HEK293 (cell line): ENCODE measurements around the gene ZNF93.
"Not testable (repeated sequence)": the region's sequence is repeated elsewhere in the genome, so short reads cannot be mapped to it uniquely, and the experiment has no call there.

Experiments
- CTCF ChIA-PET: fragments of 350-600 bp; formaldehyde crosslinking; extraction: SDS; loops from one replicate; lab custom pipeline; 2021; ENCODE audit warnings: antibody characterized with exemption; lab: Yijun Ruan, JAX
- POLR2A ChIA-PET: fragments of 300-600 bp; formaldehyde crosslinking; extraction: SDS; loops from one replicate; lab custom pipeline; 2020; ENCODE audit warnings: antibody characterized with exemption, inconsistent platforms; lab: Yijun Ruan, JAX
- H3K27ac ChIP-seq: fragments of 200-500 bp; sonication (Bioruptor generic); 2 replicates; pipeline ENCODE4 v1.5.1; 2014; ENCODE audit warnings: low read depth, low read length, control low read depth, inconsistent platforms; ENCODE audit errors: extremely low read depth
- H3K36me3 ChIP-seq, 2 experiments: fragments of 200-500 bp in 1 of 2; sonication (Bioruptor generic) in 1 of 2; 1 replicate in 1 of 2; 2 replicates in 1 of 2; pipeline ENCODE4 v1.5.1; 2014 to 2017; ENCODE audit warnings: inconsistent platforms in 2 of 2, low read length in 2 of 2; ENCODE audit not compliant: control insufficient read depth in 2 of 2, insufficient read depth in 1 of 2
- H3K4me1 ChIP-seq: fragments of 200-500 bp; sonication (Bioruptor generic); 2 replicates; pipeline ENCODE4 v1.5.1; 2014; ENCODE audit warnings: mild to moderate bottlenecking, low read length, inconsistent platforms; ENCODE audit not compliant: control insufficient read depth, insufficient read depth
- H3K4me3 ChIP-seq: 2 replicates; pipeline ENCODE4 v1.5.1; 2011; ENCODE audit warnings: low read depth, mild to moderate bottlenecking, control low read depth, low read length, moderate library complexity
- H3K9me3 ChIP-seq: fragments of 200-500 bp; sonication (Bioruptor generic); 2 replicates; pipeline ENCODE4 v1.5.1; 2014; ENCODE audit warnings: low read depth, low read length, inconsistent platforms; ENCODE audit not compliant: control insufficient read depth, insufficient read depth
- IKZF3 ChIP-seq: fragments of 450-650 bp; IDR thresholded peaks from 2 replicates; pipeline ENCODE4 v1.5.0; 2018; ENCODE audit warnings: missing biosample characterization, mild to moderate bottlenecking, missing genetic modification characterization, moderate library complexity
- KLF1 ChIP-seq: fragments of 450-650 bp; formaldehyde crosslinking; IDR thresholded peaks from 2 replicates; pipeline ENCODE4 v1.5.1; 2016; ENCODE audit warnings: missing biosample characterization, missing genetic modification characterization
- KLF16 ChIP-seq: fragments of 450-650 bp; formaldehyde crosslinking; IDR thresholded peaks from 2 replicates; pipeline ENCODE4 v1.5.1; 2017; ENCODE audit warnings: missing biosample characterization, missing genetic modification characterization
- KLF17 ChIP-seq: fragments of 450-650 bp; formaldehyde crosslinking; IDR thresholded peaks from 2 replicates; pipeline ENCODE4 v1.5.1; 2016; ENCODE audit warnings: missing biosample characterization, missing genetic modification characterization
- KLF9 ChIP-seq: fragments of 450-650 bp; formaldehyde crosslinking; IDR thresholded peaks from 2 replicates; pipeline ENCODE4 v1.5.1; 2016; ENCODE audit warnings: missing biosample characterization, missing genetic modification characterization, low read depth
- MEIS1 ChIP-seq: sonication (generic); formaldehyde crosslinking; IDR thresholded peaks from 2 replicates; pipeline ENCODE4 v1.8.1; 2022; ENCODE audit warnings: missing genetic modification reagents, mild to moderate bottlenecking, borderline replicate concordance
- REPIN1 ChIP-seq: fragments of 450-650 bp; formaldehyde crosslinking; IDR thresholded peaks from 2 replicates; pipeline ENCODE4 v1.5.1; 2017; ENCODE audit warnings: missing biosample characterization, missing genetic modification characterization, low read depth
- SP2 ChIP-seq: fragments of 450-650 bp; formaldehyde crosslinking; IDR thresholded peaks from 2 replicates; pipeline ENCODE4 v1.5.1; 2016; ENCODE audit warnings: missing biosample characterization, missing genetic modification characterization
- SP3 ChIP-seq: fragments of 450-650 bp; formaldehyde crosslinking; IDR thresholded peaks from 2 replicates; pipeline ENCODE4 v1.5.1; 2016; ENCODE audit warnings: missing biosample characterization, missing genetic modification characterization
- YY1 ChIP-seq: fragments of 450-650 bp; formaldehyde crosslinking; IDR thresholded peaks from 2 replicates; pipeline ENCODE4 v1.5.1; 2018; ENCODE audit warnings: missing biosample characterization, missing genetic modification characterization
- ZBTB8A ChIP-seq: fragments of 450-650 bp; formaldehyde crosslinking; IDR thresholded peaks from 2 replicates; pipeline ENCODE4 v1.5.1; 2016; ENCODE audit warnings: missing biosample characterization, missing genetic modification characterization
- ZEB2 ChIP-seq: fragments of 450-650 bp; formaldehyde crosslinking; IDR thresholded peaks from 2 replicates; pipeline ENCODE4 v1.5.1; 2016; ENCODE audit warnings: missing biosample characterization, missing genetic modification characterization
- ZFP69B ChIP-seq: fragments of 450-650 bp; formaldehyde crosslinking; IDR thresholded peaks from 2 replicates; pipeline ENCODE4 v1.5.1; 2016; ENCODE audit warnings: missing biosample characterization, missing genetic modification characterization
- ZNF138 ChIP-seq: fragments of 450-650 bp; formaldehyde crosslinking; IDR thresholded peaks from 2 replicates; pipeline ENCODE4 v1.5.1; 2016; ENCODE audit warnings: missing biosample characterization, missing genetic modification characterization, borderline replicate concordance
- ZNF169 ChIP-seq: fragments of 450-650 bp; formaldehyde crosslinking; IDR thresholded peaks from 2 replicates; pipeline ENCODE4 v1.5.1; 2016; ENCODE audit warnings: missing biosample characterization, missing genetic modification characterization
- ZNF221 ChIP-seq: fragments of 450-650 bp; formaldehyde crosslinking; IDR thresholded peaks from 2 replicates; pipeline ENCODE4 v1.5.1; 2017; ENCODE audit warnings: missing biosample characterization, missing genetic modification characterization, borderline replicate concordance
- ZNF223 ChIP-seq: fragments of 450-650 bp; formaldehyde crosslinking; IDR thresholded peaks from 2 replicates; pipeline ENCODE4 v1.5.1; 2016; ENCODE audit warnings: missing biosample characterization, missing genetic modification characterization
- ZNF335 ChIP-seq: fragments of 450-650 bp; formaldehyde crosslinking; conservative IDR thresholded peaks from 2 replicates; pipeline ENCODE4 v1.5.1; 2016; ENCODE audit warnings: missing biosample characterization, missing genetic modification characterization
- ZNF394 ChIP-seq: fragments of 450-650 bp; formaldehyde crosslinking; IDR thresholded peaks from 2 replicates; pipeline ENCODE4 v1.5.1; 2016; ENCODE audit warnings: missing biosample characterization, missing genetic modification characterization, mild to moderate bottlenecking, moderate library complexity, borderline replicate concordance
- ZNF404 ChIP-seq: fragments of 450-650 bp; formaldehyde crosslinking; IDR thresholded peaks from 2 replicates; pipeline ENCODE4 v1.5.1; 2017; ENCODE audit warnings: missing biosample characterization, missing genetic modification characterization
- ZNF433 ChIP-seq: fragments of 450-650 bp; formaldehyde crosslinking; IDR thresholded peaks from 2 replicates; pipeline ENCODE4 v1.5.1; 2016; ENCODE audit warnings: missing biosample characterization, missing genetic modification characterization, low read depth
- ZNF501 ChIP-seq: fragments of 450-650 bp; formaldehyde crosslinking; IDR thresholded peaks from 2 replicates; pipeline ENCODE4 v1.5.1; 2016; ENCODE audit warnings: missing biosample characterization, missing genetic modification characterization
- ZNF530 ChIP-seq: fragments of 450-650 bp; formaldehyde crosslinking; IDR thresholded peaks from 2 replicates; pipeline ENCODE4 v1.5.1; 2016; ENCODE audit warnings: low read depth, missing biosample characterization, missing genetic modification characterization
- ZNF561 ChIP-seq: fragments of 450-650 bp; IDR thresholded peaks from 2 replicates; pipeline ENCODE4 v1.5.1; 2018; ENCODE audit warnings: missing biosample characterization, missing genetic modification characterization, borderline replicate concordance
- ZNF571 ChIP-seq: fragments of 450-650 bp; formaldehyde crosslinking; IDR thresholded peaks from 2 replicates; pipeline ENCODE4 v1.5.0; 2017; ENCODE audit warnings: missing biosample characterization, missing genetic modification characterization
- ZNF639 ChIP-seq: fragments of 450-650 bp; formaldehyde crosslinking; IDR thresholded peaks from 2 replicates; pipeline ENCODE4 v1.5.1; 2016; ENCODE audit warnings: missing biosample characterization, missing genetic modification characterization
- ZNF670 ChIP-seq: fragments of 450-650 bp; formaldehyde crosslinking; IDR thresholded peaks from 2 replicates; pipeline ENCODE4 v1.5.1; 2016; ENCODE audit warnings: missing biosample characterization, missing genetic modification characterization, low read depth
- ZNF747 ChIP-seq: fragments of 450-650 bp; formaldehyde crosslinking; IDR thresholded peaks from 2 replicates; pipeline ENCODE4 v1.5.1; 2016; ENCODE audit warnings: missing biosample characterization, missing genetic modification characterization
- ZXDB ChIP-seq: fragments of 450-650 bp; formaldehyde crosslinking; IDR thresholded peaks from 2 replicates; pipeline ENCODE4 v1.5.1; 2016; ENCODE audit warnings: missing biosample characterization, missing genetic modification characterization
- TF ChIP-seq, protein P1 (sequence below): fragments of 450-650 bp; formaldehyde crosslinking; IDR thresholded peaks from 2 replicates; pipeline ENCODE4 v1.5.1; 2016; ENCODE audit warnings: missing biosample characterization, missing genetic modification characterization
- TF ChIP-seq, protein P2 (sequence below): sonication (generic); formaldehyde crosslinking; IDR thresholded peaks from 2 replicates; pipeline ENCODE4 v1.8.1; 2022; ENCODE audit warnings: mild to moderate bottlenecking, moderate library complexity, missing genetic modification reagents

Gene ZNF93

DNA sequence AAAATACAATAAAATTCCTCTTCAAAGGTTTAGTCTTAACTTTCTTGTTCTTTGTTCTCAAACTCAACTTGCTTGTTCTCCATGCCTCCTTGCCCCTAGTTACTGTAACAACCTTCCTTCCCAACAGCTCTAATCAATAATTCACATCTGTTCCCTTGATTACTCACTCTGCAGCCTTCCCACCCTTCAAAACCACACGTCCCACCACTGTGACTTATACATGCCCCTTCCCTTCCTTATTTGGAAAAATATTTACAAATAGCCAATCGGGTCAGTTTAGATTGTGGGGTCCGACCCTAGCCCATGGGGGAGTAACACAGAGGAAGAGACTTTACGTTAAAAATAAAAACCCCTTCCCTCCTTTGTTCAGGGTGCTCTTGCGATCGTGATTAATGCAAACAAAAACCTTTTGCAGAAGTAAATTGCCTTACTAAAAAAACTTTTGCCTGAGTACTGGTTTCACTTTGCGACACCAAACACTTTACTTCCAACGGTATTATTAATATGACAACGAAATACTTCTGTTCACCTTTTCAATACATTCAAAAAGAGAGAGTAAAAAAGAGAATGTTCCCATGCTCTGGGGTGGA lies 512 bp upstream of the ZNF93 start:
- ChIA-PET CTCF (no interaction called here), POLR2A (interaction anchor here (0.5 to 3.6 kb wide), 21 partner anchors 10 to 681 kb away, joined by 3 to 47 read pairs (median 4); partner anchors contain the start of genes ATP13A1, ZNF101, ZNF14 and ZNF253)
- Histone ChIP-seq H3K36me3 (no peaks in the 10 kb centered on the region), H3K4me3 (peak overlapping the region; percentile 26), H3K9me3 (no peaks in the 10 kb centered on the region), H3K4me1 (no peaks in the 10 kb centered on the region), H3K27ac (no peak overlapping the region)
- TF ChIP-seq ZNF335 (tag by site-specific recombination) (peak; percentile 65), ZNF747 (tag by site-specific recombination) (no peak)

DNA sequence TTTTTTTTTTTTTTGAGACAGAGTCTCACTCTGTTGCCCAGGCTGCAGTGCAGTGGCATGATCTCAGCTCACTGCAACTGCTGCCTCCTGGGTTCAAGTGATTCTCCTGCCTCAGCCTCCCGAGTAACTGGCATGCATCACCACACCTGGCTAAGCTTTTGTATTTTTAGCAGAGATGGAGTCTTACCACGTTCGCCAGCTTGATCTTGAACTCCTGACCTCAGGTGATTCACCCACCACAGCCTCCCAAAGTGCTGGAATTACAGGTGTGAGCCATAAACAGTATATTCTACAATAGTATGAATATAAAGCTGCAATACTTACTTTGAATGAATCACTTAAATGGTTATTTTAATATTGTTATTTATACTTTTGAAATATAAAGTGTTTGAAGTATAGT lies 6.8 kb downstream of the ZNF93 start:
- H3K9me3 ChIP-seq, H3K36me3 ChIP-seq, H3K27ac ChIP-seq, H3K4me3 ChIP-seq, H3K4me1 ChIP-seq: not testable (repeated sequence)
- POLR2A ChIA-PET = interaction anchor here (1.2 kb wide), 1 partner anchor 42 kb away, joined by 3 read pairs; the partner anchor contains the start of gene ZNF253
- CTCF ChIA-PET = interaction anchor here (0.6 kb wide), 1 partner anchor 540 kb away, joined by 3 read pairs; no protein-coding TSS in a partner anchor

- POLR2A ChIA-PET = no interaction called here
- H3K36me3 ChIP-seq = no peaks in the 10 kb centered on the region
- no peaks in the 10 kb centered on the region for H3K9me3 ChIP-seq
Observed at GRCh38 chr19:19909654-19910053, 8.9 kb downstream of the ZNF93 start.

DNA sequence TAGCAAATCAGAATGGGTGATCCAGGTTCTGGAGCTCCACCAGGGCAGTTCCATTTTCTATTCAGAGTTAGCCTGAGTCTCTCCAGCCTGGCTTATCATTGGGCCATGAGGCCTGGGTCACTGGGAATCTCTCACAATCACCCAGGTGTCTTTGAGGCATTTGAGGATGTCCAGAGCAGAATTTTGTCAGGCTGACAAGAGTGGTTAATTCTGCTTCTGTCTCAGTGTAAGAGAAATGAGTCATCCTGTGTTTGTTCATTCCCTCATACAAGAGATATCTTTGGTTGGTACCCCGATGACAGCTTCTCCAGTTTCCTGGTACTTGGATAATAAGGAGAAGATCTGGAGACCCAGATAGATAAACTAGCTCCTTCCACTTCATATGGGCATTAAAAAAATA lies 10.4 kb downstream of the ZNF93 start:
- ChIA-PET CTCF (no interaction called here), POLR2A (interaction anchor here (0.7 kb wide), 2 partner anchors 10 to 90 kb away, joined by 3 to 5 read pairs; partner anchors contain the start of genes ZNF506 and ZNF93)
- Histone ChIP-seq H3K4me1 (no peaks in the 10 kb centered on the region), H3K27ac (no peak overlapping the region), H3K9me3 (no peaks in the 10 kb centered on the region), H3K4me3 (no peak overlapping the region), H3K36me3 (no peaks in the 10 kb centered on the region)
- TF ChIP-seq ZXDB (tag by site-specific recombination) (no peak), ZNF571 (tag by site-specific recombination) (no peak), ZNF501 (tag by site-specific recombination) (no peak), ZNF639 (tag by site-specific recombination) (no peak), IKZF3 (tag by site-specific recombination) (no peak), ZBTB8A (tag by site-specific recombination) (no peak), MEIS1 (CRISPR knock-in tag) (no peak), REPIN1 (tag by site-specific recombination) (no peak), ZNF223 (tag by site-specific recombination) (no peak), ZNF433 (tag by site-specific recombination) (no peak), ZNF561 (no peak), ZNF530 (tag by site-specific recombination) (no peak)

More at GRCh38 chr19:19909654-19910053, 8.9 kb downstream of the ZNF93 start:
- CTCF ChIA-PET = no interaction called here
- TF ChIP-seq, protein P1, sequence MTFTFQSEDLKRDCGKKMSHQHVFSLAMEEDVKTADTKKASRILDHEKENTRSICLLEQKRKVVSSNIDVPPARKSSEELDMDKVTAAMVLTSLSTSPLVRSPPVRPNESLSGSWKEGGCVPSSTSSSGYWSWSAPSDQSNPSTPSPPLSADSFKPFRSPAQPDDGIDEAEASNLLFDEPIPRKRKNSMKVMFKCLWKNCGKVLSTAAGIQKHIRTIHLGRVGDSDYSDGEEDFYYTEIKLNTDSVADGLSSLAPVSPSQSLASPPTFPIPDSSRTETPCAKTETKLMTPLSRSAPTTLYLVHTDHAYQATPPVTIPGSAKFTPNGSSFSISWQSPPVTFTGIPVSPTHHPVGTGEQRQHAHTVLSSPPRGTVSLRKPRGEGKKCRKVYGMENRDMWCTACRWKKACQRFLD (tag by site-specific recombination) = no peak
- no peak for TF ChIP-seq KLF16 (tag by site-specific recombination)
- TF ChIP-seq ZBTB8A (tag by site-specific recombination) = no peak
- TF ChIP-seq SP2 (tag by site-specific recombination) = no peak
- no peak for TF ChIP-seq ZNF221
- TF ChIP-seq KLF1 (tag by site-specific recombination) = no peak
- TF ChIP-seq ZNF169 (tag by site-specific recombination) = no peak
- no peak for TF ChIP-seq SP3
- no peak for TF ChIP-seq ZNF138
- no peak for TF ChIP-seq ZNF404 (tag by site-specific recombination)
- TF ChIP-seq REPIN1 (tag by site-specific recombination) = no peak
- no peak for TF ChIP-seq ZFP69B (tag by site-specific recombination)
- TF ChIP-seq ZNF394 (tag by site-specific recombination) = no peak
- TF ChIP-seq, protein P2, sequence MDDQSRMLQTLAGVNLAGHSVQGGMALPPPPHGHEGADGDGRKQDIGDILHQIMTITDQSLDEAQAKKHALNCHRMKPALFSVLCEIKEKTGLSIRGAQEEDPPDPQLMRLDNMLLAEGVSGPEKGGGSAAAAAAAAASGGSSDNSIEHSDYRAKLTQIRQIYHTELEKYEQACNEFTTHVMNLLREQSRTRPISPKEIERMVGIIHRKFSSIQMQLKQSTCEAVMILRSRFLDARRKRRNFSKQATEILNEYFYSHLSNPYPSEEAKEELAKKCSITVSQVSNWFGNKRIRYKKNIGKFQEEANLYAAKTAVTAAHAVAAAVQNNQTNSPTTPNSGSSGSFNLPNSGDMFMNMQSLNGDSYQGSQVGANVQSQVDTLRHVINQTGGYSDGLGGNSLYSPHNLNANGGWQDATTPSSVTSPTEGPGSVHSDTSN = no peak
- TF ChIP-seq ZEB2 (tag by site-specific recombination) = no peak
- no peak for TF ChIP-seq KLF17 (tag by site-specific recombination)
- TF ChIP-seq YY1 (tag by site-specific recombination) = no peak
- no peak for TF ChIP-seq ZNF433 (tag by site-specific recombination)
- no peak for TF ChIP-seq KLF9 (tag by site-specific recombination)
- TF ChIP-seq ZNF670 (tag by site-specific recombination) = no peak
- H3K4me3 ChIP-seq = no peak overlapping the region
- no peak overlapping the region for H3K27ac ChIP-seq
- H3K4me1 ChIP-seq = no peaks in the 10 kb centered on the region
